HEK293T (cell line): ENCODE measurements around the gene TACO1.

Source experiments
- CTCF ChIA-PET: fragments of 350-600 bp; formaldehyde crosslinking; extraction: SDS; loops from one replicate; lab custom pipeline; 2021; ENCODE audit warnings: antibody characterized with exemption, inconsistent platforms; lab: Yijun Ruan, JAX
- POLR2A ChIA-PET: fragments of 350-600 bp; formaldehyde crosslinking; extraction: SDS; loops from one replicate; lab custom pipeline; 2020; ENCODE audit warnings: antibody characterized with exemption, inconsistent platforms; lab: Yijun Ruan, JAX
- DNase-seq: peaks from one replicate; pipeline ENCODE4 v3.0.0; 2012; ENCODE audit warnings: mixed read lengths; ENCODE audit errors: extremely low spot score
- ARNT ChIP-seq: fragments of 450-650 bp; IDR thresholded peaks from 2 replicates; pipeline ENCODE4 v1.6.1; 2017; ENCODE audit warnings: mild to moderate bottlenecking
- BHLHE40 ChIP-seq: fragments of 450-650 bp; IDR thresholded peaks from 2 replicates; pipeline ENCODE4 v1.6.1; 2016; ENCODE audit warnings: mild to moderate bottlenecking, moderate library complexity, borderline replicate concordance
- CTBP1 ChIP-seq: fragments of 450-650 bp; IDR thresholded peaks from 2 replicates; pipeline ENCODE4 v1.6.1; 2016; ENCODE audit warnings: borderline replicate concordance
- ELF4 ChIP-seq: fragments of 450-650 bp; IDR thresholded peaks from 2 replicates; pipeline ENCODE4 v1.6.1; 2017; ENCODE audit warnings: antibody characterized with exemption
- FOXA1 ChIP-seq: fragments of 450-650 bp; IDR thresholded peaks from 2 replicates; pipeline ENCODE4 v1.6.1; 2016; ENCODE audit warnings: mild to moderate bottlenecking
- FOXK2 ChIP-seq: fragments of 450-650 bp; IDR thresholded peaks from 2 replicates; pipeline ENCODE4 v1.6.1; 2016; ENCODE audit warnings: mild to moderate bottlenecking
- FOXM1 ChIP-seq: fragments of 450-650 bp; IDR thresholded peaks from 2 replicates; pipeline ENCODE4 v1.6.1; 2017; ENCODE audit warnings: mild to moderate bottlenecking, borderline replicate concordance
- HDGF ChIP-seq: fragments of 450-650 bp; IDR thresholded peaks from 2 replicates; pipeline ENCODE4 v1.6.1; 2017; ENCODE audit warnings: antibody characterized with exemption, borderline replicate concordance
- L3MBTL2 ChIP-seq: fragments of 450-650 bp; conservative IDR thresholded peaks from 2 replicates; pipeline ENCODE4 v1.6.1; 2016; ENCODE audit warnings: mild to moderate bottlenecking
- LEF1 ChIP-seq: fragments of 450-650 bp; IDR thresholded peaks from 2 replicates; pipeline ENCODE4 v1.6.1; 2017; ENCODE audit warnings: mild to moderate bottlenecking, borderline replicate concordance
- NFRKB ChIP-seq: fragments of 450-650 bp; IDR thresholded peaks from 2 replicates; pipeline ENCODE4 v1.6.1; 2016; ENCODE audit warnings: mild to moderate bottlenecking, moderate library complexity
- PKNOX1 ChIP-seq: fragments of 450-650 bp; IDR thresholded peaks from 2 replicates; pipeline ENCODE4 v1.6.1; 2016
- SP1 ChIP-seq: fragments of 450-650 bp; IDR thresholded peaks from 2 replicates; pipeline ENCODE4 v1.6.1; 2017
- SUZ12 ChIP-seq: fragments of 450-650 bp; IDR thresholded peaks from 2 replicates; pipeline ENCODE4 v1.6.1; 2016; ENCODE audit warnings: mild to moderate bottlenecking
- TARDBP ChIP-seq: fragments of 450-650 bp; IDR thresholded peaks from 2 replicates; pipeline ENCODE4 v1.6.1; 2016
- ZNF384 ChIP-seq: fragments of 450-650 bp; IDR thresholded peaks from 2 replicates; pipeline ENCODE4 v1.6.1; 2016

Gene TACO1

GRCh38 chr17:63561819-63562218 is 38.9 kb upstream of the TACO1 start:
- CTCF ChIA-PET: no interaction called here
- DNase-seq: no peak
- no peak for TF ChIP-seq NFRKB
- no peak for TF ChIP-seq ZNF384
- no peak for TF ChIP-seq L3MBTL2
- no peak for TF ChIP-seq BHLHE40
- POLR2A ChIA-PET: interaction anchor here (0.9 kb wide), 1 partner anchor 40 kb away, joined by 3 read pairs; no protein-coding TSS in a partner anchor

GRCh38 chr17:63563339-63563738 is 37.4 kb upstream of the TACO1 start:
- ChIA-PET CTCF (no interaction called here), POLR2A (interaction anchor here (1.2 kb wide), 1 partner anchor 12 kb away, joined by 3 read pairs; no protein-coding TSS in a partner anchor)

GRCh38 chr17:63564562-63564961 is 36.1 kb upstream of the TACO1 start:
- TF ChIP-seq FOXM1 (no peak), L3MBTL2 (no peak), HDGF (no peak), CTBP1 (no peak)
- DNase-seq: no peak
- POLR2A ChIA-PET: interaction anchor here (0.6 to 0.9 kb wide), 2 partner anchors 14 to 31 kb away, joined by 3 to 4 read pairs; partner anchors contain the start of gene DCAF7
- CTCF ChIA-PET: interaction anchor here (0.6 kb wide), 1 partner anchor 695 kb away, joined by 3 read pairs; no protein-coding TSS in a partner anchor

More at GRCh38 chr17:63563339-63563738, 37.4 kb upstream of the TACO1 start:
- TF ChIP-seq L3MBTL2 (no peak), TARDBP (no peak), LEF1 (no peak), BHLHE40 (no peak)
- no peak for DNase-seq

- DNase-seq: no peak
- POLR2A ChIA-PET: interaction anchor here (2.3 kb wide), 1 partner anchor 18 kb away, joined by 8 read pairs; the partner anchor contains the start of gene DCAF7
- CTCF ChIA-PET: no interaction called here
- no peak for TF ChIP-seq LEF1
- TF ChIP-seq SUZ12: no peak
- TF ChIP-seq CTBP1: no peak
- no peak for TF ChIP-seq SP1
- no peak for TF ChIP-seq NFRKB
- TF ChIP-seq L3MBTL2: no peak
- no peak for TF ChIP-seq FOXM1
- TF ChIP-seq ARNT: no peak
- no peak for TF ChIP-seq ZNF384
- no peak for TF ChIP-seq FOXA1
Measured at GRCh38 chr17:63567229-63567628, 33.5 kb upstream of the TACO1 start.

GRCh38 chr17:63568563-63568962 is 32.1 kb upstream of the TACO1 start:
- ChIA-PET POLR2A (interaction anchor here (2.3 kb wide), 1 partner anchor 19 kb away, joined by 8 read pairs; the partner anchor contains the start of gene DCAF7), CTCF (interaction anchor here (0.5 to 1.8 kb wide), 3 partner anchors 10 to 1260 kb away, joined by 3 to 6 read pairs (median 3); no protein-coding TSS in a partner anchor)
- no peak for TF ChIP-seq TARDBP
- no peak for TF ChIP-seq L3MBTL2
- no peak for TF ChIP-seq FOXM1
- TF ChIP-seq FOXK2: no peak
- no peak for TF ChIP-seq FOXA1
- TF ChIP-seq HDGF: no peak
- no peak for TF ChIP-seq CTBP1
- no peak for TF ChIP-seq BHLHE40
- no peak for TF ChIP-seq SP1
- no peak for TF ChIP-seq LEF1
- TF ChIP-seq ZNF384: no peak
- no peak for TF ChIP-seq ELF4
- TF ChIP-seq NFRKB: no peak
- no peak for TF ChIP-seq ARNT
- no peak for TF ChIP-seq PKNOX1
- no peak for TF ChIP-seq SUZ12
- no peak for DNase-seq

GRCh38 chr17:63571632-63572310 is 28.9 kb upstream of the TACO1 start:
- POLR2A ChIA-PET: interaction anchor here (0.7 to 1.1 kb wide), 3 partner anchors 20 to 50 kb away, joined by 3 to 4 read pairs (median 3); partner anchors contain the start of genes MAP3K3 and TACO1
- DNase-seq: no peak

More at GRCh38 chr17:63571632-63572310, 28.9 kb upstream of the TACO1 start:
- CTCF ChIA-PET: interaction anchor here (0.6 to 0.8 kb wide), 2 partner anchors 46 to 146 kb away, joined by 3 read pairs; no protein-coding TSS in a partner anchor
- TF ChIP-seq PKNOX1: no peak
- no peak for TF ChIP-seq HDGF
- TF ChIP-seq NFRKB: no peak
- TF ChIP-seq FOXK2: no peak
- TF ChIP-seq SUZ12: no peak
